Hypothalamus (tissue), 51 donors: ENCODE measurements around the gene UBE2K.
A peak's percentile ranks its signal among the peaks of the same experiment; 100 is the strongest.
"Not testable (repeated sequence)": the region's sequence is repeated elsewhere in the genome, so short reads cannot be mapped to it uniquely, and the experiment has no call there.

Experiments
- DNase-seq, 51 donors: peaks; one replicate each; lab custom pipeline; 2025; lab: John Stamatoyannopoulos, UW

Gene UBE2K, protein sequence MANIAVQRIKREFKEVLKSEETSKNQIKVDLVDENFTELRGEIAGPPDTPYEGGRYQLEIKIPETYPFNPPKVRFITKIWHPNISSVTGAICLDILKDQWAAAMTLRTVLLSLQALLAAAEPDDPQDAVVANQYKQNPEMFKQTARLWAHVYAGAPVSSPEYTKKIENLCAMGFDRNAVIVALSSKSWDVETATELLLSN

GRCh38 chr4:39697740-39698423 lies at the start of gene UBE2K:
UBE2K (plus strand) TSS chr4:39698136; CDS start chr4:39698328, 192 bp downstream.
- peak; percentile 26 to 96 (median 74) for DNase-seq

- no peak for DNase-seq
Observed at GRCh38 chr4:39648213-39648612, 49.7 kb upstream of the UBE2K start.

DNA sequence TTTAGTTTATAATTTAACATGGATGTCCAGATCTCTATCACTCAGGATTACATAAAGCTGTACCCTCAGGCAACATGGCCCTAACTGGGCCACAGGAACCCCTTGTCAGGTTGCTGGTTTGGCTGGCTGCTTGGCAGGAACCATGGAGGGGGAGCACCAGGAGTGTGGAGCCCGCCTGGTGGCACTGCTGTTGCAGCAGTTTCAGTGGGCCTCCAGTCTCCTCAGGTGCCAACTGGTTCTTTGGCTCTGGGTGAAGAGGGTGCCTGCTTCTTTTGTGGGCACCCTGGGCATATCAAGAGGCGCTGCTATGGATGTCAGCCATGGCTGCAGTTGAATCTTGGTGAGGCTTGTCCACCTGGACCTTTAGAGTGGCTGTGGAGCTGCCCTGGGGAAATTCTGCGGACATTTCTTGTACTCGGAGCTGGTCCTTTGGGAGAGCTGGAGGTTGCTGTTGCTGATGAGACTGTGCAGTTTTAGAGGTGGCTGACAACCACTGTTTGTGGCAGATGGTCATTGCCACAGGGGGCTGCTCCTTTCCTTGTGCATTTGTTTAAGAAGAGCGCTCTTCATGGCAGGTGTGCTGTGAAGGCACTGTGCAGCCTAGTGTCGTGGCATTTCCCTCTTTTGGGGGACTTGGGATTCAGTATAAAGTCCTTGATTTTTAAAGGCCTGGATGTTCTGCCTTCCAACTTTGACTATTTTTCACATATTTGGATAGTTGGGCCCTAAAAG lies 48.9 kb upstream of the UBE2K start:
- no peak for DNase-seq

- DNase-seq: no peak
Observed at GRCh38 chr4:39649639-39650265, 48.2 kb upstream of the UBE2K start.

DNA sequence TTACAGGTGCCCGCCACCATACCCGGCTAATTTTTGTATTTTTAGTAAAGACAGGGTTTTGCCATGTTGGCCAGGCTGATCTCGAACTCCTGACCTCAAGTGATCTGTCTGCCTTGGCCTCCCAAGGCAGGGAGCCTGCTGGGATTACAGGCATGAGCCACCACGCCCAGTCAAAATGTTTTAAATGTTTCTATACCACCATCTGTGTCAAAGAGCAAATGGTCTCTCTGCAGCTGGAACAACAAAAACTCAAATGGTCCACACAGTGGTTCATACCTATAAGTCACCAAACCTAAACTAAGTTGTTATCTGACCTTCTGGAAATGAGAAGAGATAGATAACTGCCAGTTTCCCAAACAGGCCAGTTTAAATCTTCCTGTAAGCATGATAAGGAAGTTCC lies 46.4 kb upstream of the UBE2K start:
- DNase-seq: not testable (repeated sequence)

DNA sequence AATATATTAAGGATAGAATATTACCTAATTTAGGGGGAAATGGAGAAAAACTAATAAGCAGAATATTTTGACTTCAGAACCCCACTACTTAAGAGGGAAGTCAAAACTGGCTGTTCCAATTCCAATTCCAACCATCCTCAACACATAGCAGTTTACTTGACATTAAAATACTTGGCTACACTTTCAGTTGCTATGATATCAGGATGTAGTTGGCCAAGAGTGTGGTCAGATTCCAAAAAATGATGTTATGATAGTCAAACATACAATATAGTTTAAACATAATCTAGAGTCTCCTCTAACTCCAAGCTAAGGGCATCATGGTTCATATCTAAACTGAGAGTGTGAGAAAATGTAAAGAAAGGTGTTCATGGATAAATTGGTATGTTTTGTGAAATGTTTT lies 42.7 kb upstream of the UBE2K start:
- no peak for DNase-seq

- DNase-seq: no peak
Observed at GRCh38 chr4:39655876-39656275, 42.1 kb upstream of the UBE2K start.

- DNase-seq: not testable (repeated sequence)
Observed at GRCh38 chr4:39656638-39657037, 41.3 kb upstream of the UBE2K start.

- no peak for DNase-seq
Observed at GRCh38 chr4:39657465-39657864, 40.5 kb upstream of the UBE2K start.

- no peak for DNase-seq
Observed at GRCh38 chr4:39658756-39659155, 39.2 kb upstream of the UBE2K start.

DNA sequence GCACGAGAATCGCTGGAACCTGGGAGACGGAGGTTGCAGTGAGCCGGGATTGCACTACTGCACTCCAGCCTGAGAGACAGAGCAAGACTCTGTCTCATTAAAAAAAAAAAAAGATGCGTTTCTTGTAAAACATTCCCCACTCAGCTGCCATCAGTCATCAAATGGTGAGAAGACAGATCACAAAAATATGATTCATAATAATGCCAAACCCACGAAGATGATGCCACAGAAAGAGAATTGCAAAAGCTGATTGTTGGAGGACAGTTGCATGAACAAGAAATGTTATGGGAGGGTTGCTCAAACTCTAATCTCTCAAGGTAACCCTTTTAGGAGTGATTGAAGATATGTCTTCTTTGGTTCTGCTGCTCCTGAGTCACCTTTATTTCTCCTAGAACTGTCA lies 37.9 kb upstream of the UBE2K start:
- no peak for DNase-seq

DNA sequence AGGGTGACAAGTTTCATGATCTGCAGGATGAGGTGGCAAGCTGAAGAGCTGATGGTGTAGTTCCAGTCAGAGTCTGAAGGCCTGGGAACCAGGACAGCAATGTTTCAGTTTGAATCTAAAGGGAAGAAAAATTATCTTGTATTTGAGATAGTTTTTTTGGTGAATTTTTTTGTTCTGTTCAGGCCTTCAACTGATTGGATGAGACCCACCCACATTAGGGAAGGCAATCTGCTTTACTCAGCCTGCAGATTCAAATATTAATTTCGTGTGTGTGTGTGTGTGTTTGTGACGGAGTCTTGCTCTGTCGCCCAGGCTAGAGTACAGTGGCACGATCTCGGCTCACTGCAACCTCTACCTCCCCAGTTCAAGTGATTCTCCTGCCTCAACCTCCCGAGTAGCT lies 37.2 kb upstream of the UBE2K start:
- DNase-seq: no peak

DNA sequence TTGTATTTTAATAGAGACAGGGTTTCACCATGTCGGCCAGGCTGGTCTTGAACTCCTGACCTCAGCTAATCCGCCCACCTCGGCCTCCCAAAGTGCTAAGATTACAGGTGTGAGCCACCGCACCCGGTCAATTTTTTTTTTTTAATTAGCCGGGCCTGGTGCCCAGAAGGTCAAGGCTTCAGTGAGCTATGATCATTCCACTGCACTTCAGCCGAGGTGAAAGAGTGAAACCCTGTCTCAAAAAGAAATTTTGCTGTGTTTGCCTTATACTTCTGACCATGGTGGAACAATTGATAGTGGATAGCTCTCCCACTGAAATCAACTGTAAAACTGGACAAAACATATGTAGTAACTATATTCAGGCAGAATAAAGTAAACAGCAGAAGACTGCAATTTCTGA lies 35.3 kb upstream of the UBE2K start:
- DNase-seq: no peak

DNA sequence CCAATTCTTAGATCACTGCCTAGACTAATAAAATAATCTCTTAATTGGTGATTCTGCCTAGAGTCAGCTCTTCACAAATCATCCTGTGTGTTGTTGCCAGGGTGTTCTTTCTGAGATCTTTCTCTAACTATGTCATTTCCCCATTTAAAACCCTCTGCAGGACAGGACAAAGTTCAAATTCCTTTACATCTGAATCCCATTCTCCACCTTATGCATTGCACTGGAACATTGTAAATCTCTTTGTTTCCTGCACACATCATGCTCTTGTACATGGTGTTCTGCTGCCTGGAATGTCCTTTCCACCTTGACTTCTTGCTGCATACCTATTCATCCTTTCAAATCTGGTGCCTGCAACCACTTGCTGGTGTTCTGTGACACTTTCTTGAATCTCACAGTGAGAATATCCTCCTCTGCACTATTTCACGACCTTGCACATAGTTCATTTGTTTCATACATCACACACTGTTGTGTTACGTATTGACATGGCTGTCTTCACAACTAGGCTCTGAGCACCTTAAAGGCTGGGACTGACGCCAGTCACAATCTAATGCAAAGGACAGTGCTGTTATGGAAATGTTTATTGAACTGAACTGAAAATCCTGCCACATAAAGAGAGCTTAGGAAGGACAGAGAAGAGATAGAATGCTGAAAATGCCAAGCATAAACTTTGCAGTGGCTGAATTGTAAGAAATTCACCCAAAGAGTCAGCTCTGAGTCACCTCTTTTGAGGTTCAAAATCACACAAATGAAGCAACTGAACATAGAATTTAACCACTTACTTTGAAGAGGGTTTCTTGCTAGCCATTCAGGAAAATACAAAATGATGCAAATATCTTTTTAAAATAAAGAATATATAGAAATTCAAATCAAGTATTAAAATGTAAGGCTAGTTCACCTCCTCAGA lies 32.9 kb upstream of the UBE2K start:
- DNase-seq: peak in 1 of 51 donors; percentile 0

- DNase-seq: no peak
Observed at GRCh38 chr4:39667706-39668105, 30.2 kb upstream of the UBE2K start.

DNA sequence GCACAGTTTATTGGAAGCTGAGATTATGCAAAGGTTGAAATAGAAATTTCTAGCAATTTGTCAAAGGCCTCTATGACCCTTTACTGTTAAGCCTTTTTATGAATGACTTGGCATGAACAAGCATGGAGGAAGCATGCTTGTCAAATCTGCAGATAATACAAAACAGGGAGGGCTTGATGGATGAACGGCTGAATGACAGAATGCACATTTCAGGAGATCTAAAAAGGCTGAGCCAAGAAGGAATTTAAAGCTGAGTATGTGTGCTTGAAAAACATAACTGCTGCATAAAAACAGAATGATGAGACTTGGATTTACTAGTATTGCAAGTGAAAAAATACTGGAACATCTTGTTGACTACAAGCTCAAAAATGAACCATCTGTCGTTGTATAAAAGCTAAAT lies 29.0 kb upstream of the UBE2K start:
- DNase-seq: no peak

DNA sequence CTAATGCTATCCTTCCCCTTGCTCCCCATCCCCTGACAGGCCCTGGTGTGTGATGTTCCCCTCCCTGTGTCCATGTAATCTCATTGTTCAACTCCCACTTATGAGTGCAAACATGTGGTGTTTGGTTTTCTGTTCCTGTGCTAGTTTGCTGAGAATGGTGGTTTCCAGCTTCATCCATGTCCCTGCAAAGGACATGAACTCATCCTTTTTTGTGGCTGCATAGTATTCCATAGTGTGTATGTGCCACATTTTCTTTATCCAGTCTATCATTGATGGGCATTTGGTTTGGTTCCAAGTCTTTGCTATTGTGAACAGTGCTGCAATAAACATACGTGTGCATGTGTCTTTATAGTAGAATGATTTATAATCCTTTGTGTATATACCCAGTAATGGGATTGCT lies 27.6 kb upstream of the UBE2K start:
- DNase-seq: not testable (repeated sequence)

GRCh38 chr4:39675681-39676080 lies 22.3 kb upstream of the UBE2K start:
- not testable (repeated sequence) for DNase-seq

- not testable (repeated sequence) for DNase-seq
Observed at GRCh38 chr4:39681003-39681402, 16.9 kb upstream of the UBE2K start.

GRCh38 chr4:39682138-39682537 lies 15.8 kb upstream of the UBE2K start:
- no peak for DNase-seq
